ENCODE data around the gene PRR35. TPM values are rescaled to one million over a fixed set of nuclear protein-coding genes. Genes with fewer than 3 reads are reported as not detected.
"Not testable (repeated sequence)": the region's sequence is repeated elsewhere in the genome, so short reads cannot be mapped to it uniquely, and the experiment has no call there.

The PRR35 gene
- total RNA-seq, 1 experiment from 2014 or later: 0.05 TPM

DNA sequence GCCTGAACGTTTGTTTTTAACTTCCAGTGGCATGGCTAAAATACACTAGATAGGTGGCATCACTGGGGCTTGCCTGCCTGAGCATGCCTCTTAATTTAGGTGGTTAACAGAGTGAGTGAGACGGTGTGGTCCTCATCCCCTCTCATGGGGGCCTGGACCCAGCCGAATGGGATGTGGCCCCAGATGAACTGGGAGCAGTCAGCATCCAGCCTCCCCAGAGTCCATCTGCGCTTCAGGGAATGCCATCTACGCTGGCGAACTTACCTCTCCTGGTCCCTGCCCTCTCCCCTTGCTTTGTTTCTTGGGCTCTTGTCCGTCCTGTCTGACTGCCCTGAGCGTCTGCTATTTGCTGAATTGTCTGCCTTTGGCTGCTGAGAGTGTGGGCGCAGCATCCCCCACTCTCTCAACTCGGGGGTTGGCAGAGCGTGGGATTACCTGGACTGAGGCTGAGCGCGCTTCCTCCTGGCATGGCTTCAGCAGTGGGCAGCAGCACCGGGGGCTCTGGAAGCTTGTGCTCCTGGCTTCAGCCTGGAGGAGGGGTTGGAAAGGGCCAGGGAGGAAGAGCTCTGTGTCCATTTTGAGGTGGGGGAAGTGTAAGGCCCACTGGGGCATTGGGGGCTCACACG is 31.8 kb downstream of the PRR35 start:
- DNase-seq (ENCODE audit: extremely low read depth, low read depth): no peak

DNA sequence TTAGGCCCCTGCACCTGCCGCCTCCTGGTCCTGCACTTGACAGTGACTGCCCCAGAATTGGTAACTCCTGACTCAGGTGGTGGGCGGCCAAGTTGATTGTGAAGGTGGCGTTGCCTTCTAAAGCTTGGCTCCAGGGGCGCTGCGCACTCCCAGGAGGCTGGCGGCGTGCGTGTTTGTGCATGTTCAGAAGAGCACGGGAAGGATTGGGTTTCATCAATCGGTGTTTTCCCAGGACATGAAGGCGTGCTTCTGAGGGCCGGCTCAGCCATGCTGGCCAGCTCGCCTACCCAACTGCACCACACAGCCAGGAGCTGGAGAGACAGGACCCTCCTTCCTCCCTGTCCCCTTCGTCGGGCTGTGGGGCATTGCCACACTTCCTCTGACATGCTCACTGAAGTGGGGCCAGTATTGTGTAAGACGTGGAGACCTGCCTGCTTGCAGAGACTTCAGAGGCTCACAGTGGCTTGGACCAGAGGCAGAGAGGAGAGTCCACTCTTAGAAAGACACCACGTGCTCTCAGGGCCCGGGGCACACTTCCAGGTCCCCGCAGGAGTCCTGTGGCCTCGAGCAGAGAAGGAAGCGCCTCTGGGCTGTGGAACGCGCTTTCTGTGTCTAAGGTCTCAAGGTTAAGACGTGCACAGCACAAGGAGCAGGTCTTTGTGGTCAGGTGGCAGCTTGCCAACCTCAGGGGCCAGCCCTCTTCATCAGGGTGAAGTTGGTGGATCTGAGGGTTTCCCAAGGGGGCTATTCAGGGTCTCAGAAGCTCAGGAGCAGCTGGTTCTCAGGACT is 32.5 kb downstream of the PRR35 start:
- DNase-seq (ENCODE audit: extremely low read depth, low read depth): no peak

DNA sequence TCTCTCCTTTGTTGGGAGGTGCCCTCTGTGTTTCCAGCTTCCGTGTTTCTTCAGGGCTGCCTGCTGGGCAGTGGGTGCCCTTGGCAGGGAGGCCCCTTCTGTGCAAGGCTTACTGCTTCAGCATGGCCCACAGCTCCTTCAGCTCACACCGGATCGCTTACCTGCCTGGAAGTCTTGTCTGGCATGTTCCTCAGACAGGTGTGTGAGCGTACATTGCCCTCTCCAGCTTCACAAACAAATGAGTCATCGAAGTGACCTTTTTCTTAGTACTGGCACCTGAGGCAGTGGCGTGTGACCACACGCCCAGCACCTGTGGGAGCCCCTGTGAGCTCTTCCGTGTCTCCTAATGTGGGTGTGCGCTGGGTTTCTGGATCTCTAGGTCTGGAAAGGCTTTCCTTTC is 33.2 kb downstream of the PRR35 start:
- DNase-seq (ENCODE audit: extremely low read depth, low read depth): no peak

DNA sequence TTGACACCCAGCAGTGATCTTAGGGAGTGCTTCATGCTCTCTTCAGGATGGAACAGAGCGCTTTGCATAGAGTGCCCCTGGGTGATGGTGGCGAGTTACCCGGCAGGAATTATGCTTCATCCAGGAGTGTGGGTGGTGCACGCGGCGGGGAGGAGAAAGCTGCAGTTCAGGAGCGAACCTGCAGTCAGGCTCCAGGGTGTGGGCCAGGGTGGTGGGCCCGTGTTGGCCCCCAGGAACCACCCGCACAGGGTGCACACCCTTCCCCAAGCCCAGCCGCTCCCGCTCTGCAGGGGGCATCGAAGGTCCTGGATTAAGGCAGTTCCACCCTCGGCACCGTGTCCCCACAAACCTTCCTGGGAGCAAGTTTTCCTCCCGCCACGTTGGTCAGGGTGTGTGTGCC is 33.6 kb downstream of the PRR35 start:
- DNase-seq (ENCODE audit: extremely low read depth, low read depth): no peak

DNA sequence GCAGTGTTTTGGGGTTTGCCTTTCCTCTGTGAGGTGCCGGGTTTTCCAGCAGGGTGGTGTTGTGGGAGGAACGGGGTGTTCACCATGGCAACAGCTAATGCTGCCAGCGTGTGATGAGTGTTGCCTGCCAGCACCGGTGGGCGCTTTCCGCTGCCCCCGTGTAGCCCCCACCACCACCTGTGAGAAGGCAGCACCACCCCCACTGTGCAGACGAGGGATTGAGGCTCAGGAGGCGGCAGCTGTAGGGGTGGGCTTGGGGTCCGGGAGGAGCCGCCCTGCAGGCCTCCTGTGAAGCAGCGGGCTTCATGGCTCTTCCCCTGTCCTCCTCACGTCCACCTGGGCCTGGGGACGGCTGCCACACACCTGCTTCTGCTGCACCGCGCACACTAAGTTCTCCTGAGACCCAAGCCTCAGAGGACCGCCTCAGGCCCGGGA is 34.9 kb downstream of the PRR35 start:
- DNase-seq (ENCODE audit: extremely low read depth, low read depth): no peak

DNA sequence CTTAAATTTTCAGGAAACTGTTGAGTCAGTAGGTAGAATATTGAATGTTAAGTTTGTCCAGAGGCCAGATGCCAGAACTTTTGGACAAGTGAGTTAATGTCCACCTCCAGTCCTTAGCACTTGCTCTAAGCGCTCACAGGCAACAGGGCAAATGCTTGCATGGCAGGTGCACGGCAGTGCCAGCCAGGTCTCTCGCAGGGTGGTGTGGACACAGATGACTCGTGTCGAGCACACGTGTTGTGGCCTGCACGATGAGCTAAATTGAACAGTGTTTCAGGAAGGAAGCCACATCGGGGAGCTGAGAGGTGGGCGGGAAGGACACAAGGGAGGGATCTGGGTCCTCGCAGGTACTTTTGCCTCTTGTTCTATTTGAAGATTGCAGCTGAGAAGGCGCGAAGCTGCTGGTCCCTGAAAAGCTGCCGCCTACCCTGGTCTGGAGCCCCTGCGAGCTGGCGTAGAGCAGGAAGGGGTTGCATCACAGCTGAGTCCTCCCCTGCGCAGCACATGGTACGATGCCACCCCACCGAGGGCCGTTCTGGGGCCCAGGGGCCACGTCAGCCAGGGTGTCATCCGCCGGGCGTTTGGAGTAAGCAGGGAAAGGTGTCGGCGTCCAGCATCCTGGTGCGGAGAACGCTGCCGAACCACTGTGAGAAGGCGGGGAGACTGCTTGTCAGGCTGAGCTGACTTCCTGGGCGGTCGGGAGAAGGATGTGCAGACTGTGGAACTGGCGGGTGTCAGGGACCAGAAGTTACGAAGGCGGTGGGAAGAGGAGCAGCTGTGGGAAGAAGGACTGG is 35.9 kb downstream of the PRR35 start:
- no peak for DNase-seq (ENCODE audit: extremely low read depth, low read depth)

DNA sequence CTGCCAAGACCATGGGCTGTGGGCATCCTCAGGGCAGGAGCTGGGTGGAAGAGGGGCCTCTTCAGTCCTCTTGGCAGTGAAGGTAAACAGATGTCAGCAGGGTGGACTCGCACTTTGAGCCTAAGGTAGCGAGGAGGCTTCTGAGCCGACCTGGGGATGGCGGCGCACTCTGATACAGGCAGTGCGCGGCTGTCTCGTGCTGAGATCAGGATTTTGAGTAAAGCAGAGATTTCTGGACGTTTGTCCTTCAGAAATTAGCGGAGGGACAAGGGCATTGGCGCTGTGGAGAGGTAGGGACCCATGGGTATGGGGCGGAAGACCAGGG is 36.5 kb downstream of the PRR35 start:
- no peak for DNase-seq (ENCODE audit: extremely low read depth, low read depth)

DNA sequence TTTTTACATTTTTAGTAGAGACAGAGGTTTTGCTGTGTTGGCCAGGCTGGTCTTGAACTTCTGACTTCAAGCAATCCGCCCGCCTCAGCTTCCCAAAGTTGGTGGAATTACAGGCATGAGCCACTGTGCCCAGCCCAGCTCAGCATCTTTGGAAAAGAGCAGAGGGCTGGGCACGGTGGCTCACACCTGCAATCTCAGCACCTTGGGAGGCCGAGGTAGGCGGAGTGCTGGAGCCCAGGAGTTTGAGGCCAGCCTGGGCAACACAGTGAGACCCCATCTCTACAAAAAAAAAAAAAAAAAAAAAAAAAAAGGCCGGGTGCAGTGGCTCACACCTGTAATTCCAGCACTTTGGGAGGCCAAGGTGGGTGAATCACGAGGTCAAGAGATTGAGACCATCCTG is 37.5 kb downstream of the PRR35 start:
- DNase-seq (ENCODE audit: extremely low read depth, low read depth): not testable (repeated sequence)

DNA sequence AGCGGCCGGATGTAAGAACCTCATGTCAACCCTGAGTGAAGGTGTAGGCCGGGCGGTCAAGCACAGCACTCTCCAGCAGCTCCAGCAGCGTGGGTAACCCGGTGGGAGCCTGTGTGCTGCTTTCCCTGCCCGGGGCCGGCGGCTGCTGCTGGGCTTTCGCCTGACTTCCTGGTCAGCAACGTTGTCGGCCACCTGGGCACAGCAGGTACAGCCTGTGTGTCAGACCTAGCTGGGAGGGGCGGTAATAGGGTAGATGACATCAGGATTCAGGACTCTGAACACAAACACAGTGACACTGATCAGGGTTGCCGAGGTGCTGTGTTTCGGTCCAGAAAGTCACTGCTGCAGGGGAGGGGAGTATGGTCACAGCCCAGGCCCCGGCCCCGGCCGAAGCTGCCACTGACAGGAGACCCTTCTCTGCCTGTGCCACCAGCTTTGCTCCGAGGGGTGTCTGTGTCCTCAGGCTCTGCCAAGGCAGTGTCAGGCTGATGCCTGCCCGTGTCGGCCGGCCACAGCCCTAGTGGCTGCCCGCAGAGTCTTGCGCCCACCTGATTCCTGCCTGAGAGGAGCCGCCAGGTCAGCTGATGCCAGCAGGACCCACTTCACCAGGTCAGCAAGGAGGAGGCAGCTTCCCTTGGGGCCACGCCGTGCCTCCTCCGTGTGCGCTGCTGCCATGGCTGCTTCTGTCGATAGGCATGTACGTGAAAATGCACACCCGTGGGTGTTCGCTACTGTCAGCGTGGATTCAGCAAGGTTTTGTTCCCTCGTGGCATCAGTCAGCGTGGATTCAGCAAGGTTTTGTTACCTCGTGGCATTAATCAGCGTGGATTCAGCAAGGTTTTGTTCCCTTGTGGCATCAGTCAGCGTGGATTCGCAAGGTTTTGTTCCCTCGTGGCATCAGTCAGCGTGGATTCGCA is 38.9 kb downstream of the PRR35 start:
- DNase-seq (ENCODE audit: extremely low read depth, low read depth): no peak

DNA sequence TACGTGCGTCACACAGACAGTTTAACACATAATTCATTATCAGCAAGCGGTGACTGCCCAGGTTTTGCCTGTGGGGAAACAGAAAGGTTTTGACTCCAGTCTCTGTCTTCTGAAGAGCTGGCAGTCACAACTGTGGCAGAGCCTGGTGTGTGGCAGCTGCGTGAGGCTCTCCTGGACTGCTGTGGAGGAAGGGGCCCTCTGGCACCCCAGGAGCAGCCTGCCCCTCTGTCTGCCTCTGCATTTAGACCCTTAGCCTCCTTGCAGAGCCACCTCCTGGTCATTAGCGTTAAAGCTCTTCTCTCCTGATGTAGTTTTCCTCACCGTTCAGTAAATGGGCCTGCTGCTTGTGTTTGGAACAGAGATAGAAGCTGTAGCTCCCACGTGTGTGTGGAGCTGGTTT is 40.6 kb downstream of the PRR35 start:
- no peak for DNase-seq (ENCODE audit: extremely low read depth, low read depth)

DNA sequence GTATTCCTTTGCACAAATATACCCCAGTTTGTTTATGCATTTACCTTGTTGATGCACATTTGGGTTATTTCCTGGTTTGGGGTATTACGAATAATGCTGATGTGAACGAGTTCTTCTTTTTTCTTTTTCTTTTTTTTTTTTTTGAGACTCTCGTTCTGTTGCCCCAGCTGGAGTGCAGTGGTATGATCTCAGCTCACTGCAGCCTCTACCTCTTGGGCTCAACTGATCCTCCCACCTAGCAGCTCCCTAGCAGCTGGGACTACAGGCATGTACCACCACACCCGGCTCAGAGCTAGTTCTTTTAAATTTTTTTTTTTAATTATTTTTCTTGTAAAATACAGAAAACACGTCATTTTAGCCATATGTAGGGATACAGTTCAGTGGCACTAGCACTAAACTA is 43.7 kb downstream of the PRR35 start:
- no peak for DNase-seq (ENCODE audit: extremely low read depth, low read depth)

DNA sequence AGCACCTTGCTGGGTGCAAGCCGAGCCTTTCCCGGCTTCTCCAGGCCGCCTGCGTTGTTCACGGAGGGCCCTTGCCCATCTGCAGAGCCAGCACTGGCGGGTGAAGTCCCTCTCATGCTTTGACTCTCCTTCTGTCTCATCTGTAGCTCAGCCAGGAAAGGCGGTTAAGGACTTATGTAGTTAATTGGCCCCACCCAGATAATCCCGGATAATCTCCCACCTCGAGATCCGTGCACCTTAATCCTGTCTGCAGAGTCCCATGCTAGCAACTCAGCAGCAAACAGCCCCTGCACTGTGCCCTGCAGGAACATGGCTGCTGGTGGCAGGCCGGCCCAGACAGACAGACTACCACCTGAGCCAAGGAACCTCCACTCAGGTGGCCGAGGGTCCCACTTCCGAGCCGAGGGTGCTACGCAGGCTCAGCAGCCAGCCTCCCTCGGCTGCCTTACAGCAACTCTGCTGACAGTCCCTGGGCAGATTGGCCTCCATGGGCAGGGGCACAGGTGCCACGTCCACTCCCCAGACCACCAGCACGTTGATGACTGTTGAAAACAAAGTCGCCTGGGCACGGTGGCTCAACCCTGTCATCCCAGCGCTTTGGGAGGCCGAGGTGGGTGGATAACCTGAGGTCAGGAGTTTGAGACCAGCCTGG is 46.6 kb downstream of the PRR35 start:
- DNase-seq (ENCODE audit: extremely low read depth, low read depth): no peak

DNA sequence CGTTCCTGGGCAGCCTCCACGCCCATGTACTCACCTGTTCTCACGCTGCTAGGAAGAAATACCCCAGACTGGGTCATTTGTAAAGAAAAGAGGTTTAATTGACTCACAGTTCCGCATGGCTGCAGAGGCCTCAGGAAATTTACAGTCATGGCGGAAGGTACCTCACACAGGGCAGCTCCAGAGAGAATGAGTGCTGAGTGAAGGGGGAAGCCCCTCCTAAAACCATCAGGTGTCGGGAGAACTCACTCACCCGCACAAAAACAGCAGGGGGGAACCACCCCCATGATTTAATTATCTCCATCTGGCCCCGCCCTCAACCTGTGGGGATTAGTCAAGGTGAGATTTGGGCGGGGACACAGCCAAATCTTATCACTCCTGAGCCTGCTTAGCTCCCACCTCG is 47.8 kb downstream of the PRR35 start:
- DNase-seq (ENCODE audit: extremely low read depth, low read depth): no peak

DNA sequence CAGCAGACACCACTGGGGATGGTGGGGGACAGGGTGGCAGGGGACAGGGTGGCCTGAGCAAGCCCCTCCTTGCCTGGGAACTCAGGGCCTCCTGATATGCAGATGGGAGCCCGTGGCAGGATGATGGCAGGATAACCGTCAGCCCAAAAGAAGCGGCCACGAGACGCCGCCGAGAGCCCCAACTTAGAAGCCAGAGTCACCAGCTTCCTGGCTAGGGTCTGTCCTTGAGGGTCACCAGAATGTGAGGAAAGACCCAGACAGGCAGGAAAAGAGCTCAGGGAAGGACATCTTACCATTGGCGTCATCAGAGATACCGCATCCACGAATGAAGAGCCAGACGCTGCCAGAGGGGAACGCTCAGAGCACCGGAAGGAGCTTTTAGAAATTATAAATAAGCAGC is 49.1 kb downstream of the PRR35 start:
- no peak for DNase-seq (ENCODE audit: extremely low read depth, low read depth)

DNA sequence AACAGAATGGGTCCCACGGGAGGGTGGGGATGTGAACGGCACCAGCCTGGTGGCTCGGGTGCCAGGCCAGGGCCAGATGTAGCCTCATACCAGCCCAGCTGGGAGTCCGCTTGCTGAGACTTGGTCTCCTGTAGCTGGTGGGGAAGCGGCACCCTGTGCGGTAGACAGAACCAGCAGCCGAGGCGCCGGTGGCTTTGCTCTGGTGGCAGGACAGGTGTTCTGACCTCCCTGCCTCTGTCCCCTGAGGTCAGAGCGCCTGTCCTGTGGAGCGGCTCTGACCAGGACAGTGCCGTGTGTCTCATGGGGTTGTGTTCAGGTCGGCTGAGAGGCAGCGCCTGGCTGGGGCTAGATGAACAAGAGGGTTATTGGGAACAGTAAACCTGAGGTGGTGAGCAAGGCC is 49.8 kb downstream of the PRR35 start:
- no peak for DNase-seq (ENCODE audit: extremely low read depth, low read depth)

DNA sequence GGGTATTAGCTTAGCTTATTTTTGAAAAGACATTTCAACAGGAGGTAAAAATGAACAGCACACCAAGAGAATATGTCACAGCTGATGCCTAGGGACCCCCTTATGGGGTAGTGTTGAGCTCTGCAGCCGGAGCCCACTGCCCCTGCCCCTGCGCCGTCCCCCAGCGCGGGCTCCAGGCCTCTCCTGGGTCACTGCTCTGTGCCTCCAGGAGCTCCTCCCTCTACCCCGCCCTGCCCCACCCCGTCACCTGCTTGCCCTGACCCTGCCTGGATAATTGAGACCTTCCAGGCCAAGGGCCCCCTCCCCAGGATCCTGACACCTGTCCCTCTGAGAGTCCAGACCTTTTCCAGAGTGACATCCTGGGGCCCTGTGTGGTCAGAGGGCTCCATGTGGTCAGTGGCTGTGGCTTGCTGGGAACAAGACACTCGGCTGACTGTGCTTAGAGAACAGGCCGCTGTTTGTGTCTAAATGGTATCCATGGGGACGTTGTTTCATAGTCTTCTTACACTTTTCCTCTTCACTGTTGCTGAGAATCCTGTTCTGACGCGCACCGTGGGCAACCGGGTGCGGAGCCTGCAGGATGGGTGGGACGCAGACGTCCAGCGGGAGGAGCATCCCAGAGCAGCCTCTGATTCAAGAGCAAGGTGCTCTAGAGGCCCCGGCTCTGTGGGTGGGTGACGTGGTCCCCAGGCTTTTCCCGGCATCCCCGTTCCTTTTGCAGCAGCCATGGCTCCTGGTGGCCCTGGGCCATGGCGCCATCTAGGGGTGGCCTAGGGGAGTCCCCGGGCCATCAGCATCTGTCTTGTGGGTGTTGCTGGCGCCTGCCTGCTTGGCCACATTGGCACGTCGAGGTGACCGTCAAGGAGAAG is 50.6 kb downstream of the PRR35 start:
- DNase-seq (ENCODE audit: extremely low read depth, low read depth): no peak

DNA sequence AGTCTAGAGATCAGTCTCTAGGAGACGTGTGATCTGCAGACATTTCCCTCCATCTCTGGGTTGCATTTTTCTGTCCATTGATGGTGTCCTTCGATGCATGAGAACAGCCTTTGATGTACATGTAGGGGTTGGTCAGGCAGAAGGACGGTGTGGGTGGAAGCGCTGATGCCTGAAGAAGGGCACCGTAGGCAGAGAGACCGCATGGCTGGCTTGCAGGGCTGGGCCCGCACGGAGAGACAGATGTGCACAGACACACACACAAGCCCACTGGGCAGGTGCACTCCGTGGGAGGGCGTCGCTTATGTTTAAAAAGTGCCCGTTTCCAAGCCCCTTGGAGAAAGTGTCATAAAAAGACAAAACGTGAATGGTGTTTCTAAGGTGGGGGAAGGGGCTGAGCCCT is 54.9 kb downstream of the PRR35 start:
- DNase-seq (ENCODE audit: extremely low read depth, low read depth): no peak
